GM19025 (cell line): ENCODE data around the gene ACTL9.

ENCODE experiments used
- ATAC-seq: cut with Tn5 transposase; IDR thresholded peaks from one replicate; pipeline ENCODE4 v1.9.1; 2021; ENCODE audit warnings: mild to moderate bottlenecking, low read depth, moderate library complexity; ENCODE audit not compliant: unreplicated experiment

The ACTL9 gene

DNA sequence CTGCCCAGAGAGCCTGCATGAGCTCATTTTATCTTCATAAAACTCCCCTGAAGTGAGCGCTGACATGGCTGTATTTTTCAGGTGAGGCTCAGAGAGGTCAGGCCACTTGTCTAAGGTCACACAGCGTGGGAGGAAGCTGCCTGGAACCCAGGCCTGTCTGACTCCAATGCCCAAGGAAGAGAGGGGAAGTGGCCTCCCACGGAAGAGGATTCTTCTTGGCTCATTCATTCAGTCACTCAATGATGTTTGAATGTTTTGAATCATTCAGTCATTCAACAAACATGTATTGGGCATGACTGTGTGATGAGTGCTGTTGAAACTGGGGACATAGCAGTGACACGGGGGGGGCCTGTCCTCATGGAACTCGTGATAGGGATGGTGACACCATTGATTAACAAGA is 12.0 kb downstream of the ACTL9 start:
- no peak for ATAC-seq

- ATAC-seq = no peak
These were observed 14.3 kb downstream of the ACTL9 start for GRCh38 chr19:8684001-8684902.

DNA sequence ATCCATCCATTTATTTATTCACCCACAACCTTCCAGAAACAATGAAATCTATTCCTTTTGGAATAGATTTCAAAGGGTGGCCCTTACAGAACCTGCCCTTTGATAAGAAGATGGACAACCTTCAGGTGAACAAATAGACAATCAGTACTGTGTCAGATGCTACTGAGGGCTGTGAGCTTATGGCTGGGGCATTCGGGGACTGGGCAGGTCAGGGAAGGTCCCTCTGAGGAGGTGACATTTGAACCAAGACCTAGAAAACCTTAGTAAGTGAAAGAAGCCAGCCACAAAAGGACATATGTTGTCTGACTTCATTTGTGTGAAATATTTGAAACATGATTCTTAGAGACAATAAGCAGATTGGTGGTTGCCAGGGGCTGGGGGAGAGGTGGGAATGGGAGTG is 15.7 kb downstream of the ACTL9 start:
- no peak for ATAC-seq

DNA sequence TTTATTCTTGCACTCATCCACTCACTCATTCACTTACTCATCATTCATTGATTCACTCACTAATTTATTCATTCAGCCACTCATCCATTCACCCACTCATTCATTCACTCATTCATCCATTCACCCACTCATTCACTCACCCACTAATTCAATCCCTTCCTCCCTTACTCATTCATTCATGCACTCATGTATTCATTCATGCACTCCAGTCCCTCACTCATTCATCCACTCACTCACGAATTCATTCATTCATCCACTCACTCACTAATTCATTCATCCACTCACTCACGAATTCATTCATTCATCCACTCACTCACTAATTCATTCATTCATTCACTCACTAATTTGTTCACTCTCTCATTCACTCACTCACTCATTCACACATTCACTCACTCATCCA is 16.1 kb downstream of the ACTL9 start:
- ATAC-seq = no peak

GRCh38 chr19:8681345-8682029 is 17.1 kb downstream of the ACTL9 start:
- ATAC-seq = no peak

DNA sequence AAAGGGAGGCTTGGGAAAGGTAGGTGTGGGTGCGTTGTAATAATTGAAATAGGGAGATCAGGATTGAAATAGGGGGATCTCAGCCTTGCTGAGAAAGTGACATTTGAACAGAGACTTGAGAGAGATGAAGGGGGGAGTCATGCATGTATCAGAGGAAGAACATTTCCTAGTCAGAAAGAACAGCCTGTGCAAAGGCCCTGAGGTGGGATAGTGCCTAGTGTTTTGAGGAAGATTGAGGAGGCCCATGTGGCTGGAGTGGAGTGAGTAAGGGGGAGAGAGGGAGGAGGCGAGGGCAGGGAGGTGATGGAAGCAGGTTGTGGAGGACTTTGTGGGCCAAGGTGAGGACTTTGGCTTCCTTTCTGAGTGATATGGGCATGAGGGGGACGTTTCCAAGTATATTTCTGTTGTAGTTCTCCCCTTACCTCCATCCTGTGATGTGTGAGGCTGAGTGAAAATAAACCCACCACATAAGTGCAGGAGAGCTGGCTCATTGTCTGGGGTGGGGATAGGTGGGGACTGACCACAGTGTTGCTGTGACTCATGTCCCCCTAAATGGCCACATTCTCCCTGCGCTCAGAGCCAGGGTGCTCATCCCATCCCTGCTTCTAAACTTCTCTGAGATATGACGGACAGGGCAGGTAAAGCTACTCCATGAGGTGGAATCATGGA is 17.8 kb downstream of the ACTL9 start:
- ATAC-seq = no peak

- no peak for ATAC-seq
These were observed 20.3 kb downstream of the ACTL9 start for GRCh38 chr19:8678244-8678807.

DNA sequence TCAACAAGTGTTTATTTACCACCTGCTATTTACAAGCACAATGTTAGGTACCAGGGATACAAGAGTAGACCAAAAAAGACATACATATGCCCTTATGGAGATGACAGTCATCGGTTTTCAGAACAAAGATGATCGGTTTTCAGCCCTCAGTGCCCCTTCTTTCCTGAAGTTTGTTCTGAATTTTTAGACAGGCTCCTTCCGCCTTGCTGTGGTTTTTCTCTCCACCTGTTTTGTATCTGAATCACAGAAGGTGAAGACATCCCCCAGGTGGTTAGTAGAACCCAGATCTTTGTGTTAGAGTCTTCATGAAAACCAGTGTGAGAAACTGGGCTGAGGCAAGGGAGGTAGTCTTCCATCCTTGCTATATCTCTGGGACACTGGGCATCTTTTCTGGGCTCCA is 23.5 kb downstream of the ACTL9 start:
- no peak for ATAC-seq

DNA sequence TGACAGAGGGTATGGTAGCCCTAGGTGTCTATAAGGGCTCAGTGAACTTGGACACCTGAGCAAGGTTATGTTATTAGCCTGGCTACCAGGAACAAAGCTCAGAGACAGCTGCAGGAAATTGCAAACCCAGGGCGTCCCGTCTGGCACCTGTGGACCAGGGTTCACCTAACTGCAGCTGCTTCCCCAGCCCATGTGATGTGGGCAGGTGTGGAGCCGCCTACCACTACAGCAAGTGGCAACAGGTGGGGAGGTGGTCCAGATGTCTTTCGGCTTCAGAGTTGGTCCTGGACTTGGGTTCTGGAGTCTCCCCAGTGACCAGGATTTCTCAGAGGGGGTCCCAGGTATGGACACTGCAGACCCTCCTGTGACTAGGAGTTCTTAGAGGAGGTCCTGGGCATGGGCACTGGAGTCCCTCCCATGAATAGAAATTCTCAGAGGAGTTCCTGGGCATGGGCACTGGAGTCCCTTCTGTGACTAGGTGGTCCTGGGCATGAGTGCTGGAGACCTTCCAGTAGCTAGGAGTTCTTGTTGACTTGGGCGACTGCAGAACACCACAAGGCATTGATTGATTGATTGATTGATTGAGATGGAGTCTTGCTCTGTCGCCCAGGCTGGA is 25.2 kb downstream of the ACTL9 start:
- ATAC-seq = no peak

GRCh38 chr19:8666814-8667405 is 31.7 kb downstream of the ACTL9 start:
- ATAC-seq = no peak

DNA sequence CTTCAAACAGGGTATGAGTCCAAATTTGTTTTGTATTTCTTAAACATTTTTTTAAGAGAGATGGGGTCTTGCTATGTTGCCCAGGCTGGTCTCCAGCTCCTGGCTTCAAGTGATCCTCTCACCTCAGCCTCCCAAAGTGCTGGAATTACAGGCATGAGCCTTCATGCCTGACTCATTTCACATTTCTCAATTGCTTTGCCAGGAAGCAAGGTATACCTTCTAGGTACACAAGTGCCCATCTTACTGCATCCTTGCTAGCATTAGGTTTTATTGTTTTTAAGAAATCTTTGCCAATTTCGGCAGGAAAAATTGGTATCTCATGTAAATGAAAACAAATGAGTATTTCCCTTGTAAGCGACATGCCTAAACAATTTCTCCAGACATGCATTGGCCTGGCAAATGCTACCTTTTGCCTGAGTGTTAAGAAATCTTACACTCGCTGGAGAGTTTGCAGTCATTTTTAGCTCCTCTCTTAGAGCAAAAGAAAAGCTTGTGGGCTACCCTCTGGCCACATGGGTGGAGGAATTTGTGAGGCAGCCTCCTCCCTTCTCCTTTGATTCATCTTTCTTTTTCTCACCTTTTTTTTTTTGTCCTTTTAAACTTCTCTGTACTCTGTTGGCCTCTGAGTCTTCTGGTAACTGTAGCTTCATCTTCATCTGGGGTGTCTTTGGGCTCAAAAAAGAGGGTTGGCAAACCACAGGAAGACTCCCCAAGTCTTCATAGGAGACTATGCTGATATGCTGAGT is 33.0 kb downstream of the ACTL9 start:
- no peak for ATAC-seq

DNA sequence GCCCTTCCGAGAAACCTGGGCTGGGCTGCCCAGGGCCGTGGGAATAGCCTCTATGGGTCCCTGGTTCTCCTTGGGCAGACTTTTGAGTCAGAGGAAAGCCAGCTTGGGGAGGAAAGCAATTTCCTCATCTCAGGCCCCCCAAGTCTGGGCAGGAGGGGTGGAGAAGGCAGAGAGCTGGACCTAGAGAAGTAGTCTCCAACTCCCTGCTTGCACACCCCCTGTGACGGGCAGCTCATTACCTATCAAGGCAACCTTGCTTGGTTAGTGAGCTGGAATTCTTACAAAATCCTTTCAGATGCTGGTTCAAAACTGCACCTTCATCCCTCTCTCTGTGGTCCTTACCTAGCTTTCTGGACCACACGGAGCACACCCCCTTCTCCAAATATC is 33.9 kb downstream of the ACTL9 start:
- ATAC-seq = no peak

- no peak for ATAC-seq
These were observed 34.5 kb downstream of the ACTL9 start for GRCh38 chr19:8663920-8664670.

- ATAC-seq = no peak
These were observed 36.3 kb downstream of the ACTL9 start for GRCh38 chr19:8662263-8662662.

- ATAC-seq = no peak
These were observed 38.7 kb downstream of the ACTL9 start for GRCh38 chr19:8659905-8660304.

DNA sequence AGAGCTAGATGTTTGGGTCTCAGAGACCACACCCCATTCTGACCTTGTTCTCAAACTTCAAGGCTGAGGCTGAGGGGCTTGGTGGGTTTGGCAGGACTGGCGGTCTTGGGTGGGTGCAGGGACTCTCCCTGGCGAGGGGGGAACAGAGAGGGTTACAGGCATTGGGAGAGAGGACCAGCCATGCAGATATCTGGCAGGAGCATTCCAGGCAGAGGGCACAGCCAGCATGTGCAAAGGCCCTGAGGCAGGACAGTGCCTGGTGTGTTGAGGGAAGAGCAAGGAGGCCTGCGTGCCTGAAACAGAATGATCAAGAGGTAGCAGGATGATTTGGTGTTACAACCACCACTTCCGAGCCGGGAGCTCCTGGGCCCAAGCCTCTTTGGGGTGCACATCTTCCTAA is 40.7 kb downstream of the ACTL9 start:
- no peak for ATAC-seq

DNA sequence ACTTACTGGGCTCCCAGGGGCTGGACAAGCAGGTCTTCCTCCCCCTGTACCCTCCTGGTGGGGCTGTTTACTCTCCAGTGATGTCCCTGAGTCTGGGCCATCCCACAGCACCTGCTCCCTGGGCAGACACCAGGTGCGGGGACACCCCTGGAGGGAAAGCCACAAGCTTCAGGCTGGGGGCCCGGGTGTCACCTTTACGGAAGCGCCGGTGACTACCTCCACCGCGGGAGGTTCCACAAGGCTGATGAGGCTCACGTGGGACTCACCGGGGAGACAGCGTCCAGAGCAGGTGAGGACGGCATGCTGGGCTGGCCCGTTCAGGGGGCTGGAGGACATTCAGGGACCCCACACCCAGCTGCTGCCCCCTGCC is 43.3 kb downstream of the ACTL9 start:
- no peak for ATAC-seq

- no peak for ATAC-seq
These were observed 43.8 kb downstream of the ACTL9 start for GRCh38 chr19:8654591-8655339.
